Measurements from ENCODE around the gene CEP83. TPM values are rescaled to one million over a fixed set of nuclear protein-coding genes. Genes with fewer than 3 reads are reported as not detected.

CEP83 gene
- total RNA-seq, 1 donor, result 9.8 TPM

DNA sequence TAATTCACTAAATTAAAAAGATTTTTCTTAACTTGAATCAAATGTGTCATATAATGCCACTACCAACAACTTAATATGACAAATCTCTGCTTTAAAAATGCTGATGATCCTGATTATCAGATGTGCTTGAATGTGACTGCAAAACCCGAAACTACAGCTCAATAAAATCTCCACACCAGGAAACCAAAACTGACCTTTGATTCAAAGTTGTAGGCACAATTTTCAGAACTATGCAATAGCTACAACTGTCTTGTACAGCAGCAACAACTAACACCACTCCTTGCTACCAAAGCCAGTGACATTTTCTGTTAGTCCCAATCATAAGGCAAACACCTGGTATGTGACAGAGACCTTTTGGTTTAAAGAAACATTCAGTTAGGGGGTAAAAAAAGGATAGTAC is 147.3 kb downstream of the CEP83 start:
- Histone ChIP-seq H3K36me3 (ENCODE audit: insufficient read depth, low read length) (no peaks in the 10 kb centered on the region), H3K27ac (ENCODE audit: low read depth, low read length) (no peak overlapping the region), H4K20me1 (ENCODE audit: insufficient read depth, low read length) (no peaks in the 10 kb centered on the region), H3K4me2 (ENCODE audit: insufficient read depth, low read length) (no peak overlapping the region), H3K4me1 (ENCODE audit: insufficient read depth, low read length) (no peaks in the 10 kb centered on the region), H2AFZ (ENCODE audit: low read length) (no peak overlapping the region), H3K27me3 (ENCODE audit: insufficient read depth, low read length) (no peaks in the 10 kb centered on the region), H3K9me3 (ENCODE audit: low read depth, low read length) (no peaks in the 10 kb centered on the region), H3K4me3 (ENCODE audit: insufficient read depth, low read length) (no peak overlapping the region), H3K79me2 (ENCODE audit: insufficient read depth, low read length) (no peaks in the 10 kb centered on the region)
- TF ChIP-seq, protein P1, sequence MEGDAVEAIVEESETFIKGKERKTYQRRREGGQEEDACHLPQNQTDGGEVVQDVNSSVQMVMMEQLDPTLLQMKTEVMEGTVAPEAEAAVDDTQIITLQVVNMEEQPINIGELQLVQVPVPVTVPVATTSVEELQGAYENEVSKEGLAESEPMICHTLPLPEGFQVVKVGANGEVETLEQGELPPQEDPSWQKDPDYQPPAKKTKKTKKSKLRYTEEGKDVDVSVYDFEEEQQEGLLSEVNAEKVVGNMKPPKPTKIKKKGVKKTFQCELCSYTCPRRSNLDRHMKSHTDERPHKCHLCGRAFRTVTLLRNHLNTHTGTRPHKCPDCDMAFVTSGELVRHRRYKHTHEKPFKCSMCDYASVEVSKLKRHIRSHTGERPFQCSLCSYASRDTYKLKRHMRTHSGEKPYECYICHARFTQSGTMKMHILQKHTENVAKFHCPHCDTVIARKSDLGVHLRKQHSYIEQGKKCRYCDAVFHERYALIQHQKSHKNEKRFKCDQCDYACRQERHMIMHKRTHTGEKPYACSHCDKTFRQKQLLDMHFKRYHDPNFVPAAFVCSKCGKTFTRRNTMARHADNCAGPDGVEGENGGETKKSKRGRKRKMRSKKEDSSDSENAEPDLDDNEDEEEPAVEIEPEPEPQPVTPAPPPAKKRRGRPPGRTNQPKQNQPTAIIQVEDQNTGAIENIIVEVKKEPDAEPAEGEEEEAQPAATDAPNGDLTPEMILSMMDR (IDR thresholded peaks at IDR 0.05; ENCODE audit: extremely low read depth, low read depth, low read length), result no peak
- no peak for DNase-seq (ENCODE audit: insufficient read length, low spot score, missing footprints)

DNA sequence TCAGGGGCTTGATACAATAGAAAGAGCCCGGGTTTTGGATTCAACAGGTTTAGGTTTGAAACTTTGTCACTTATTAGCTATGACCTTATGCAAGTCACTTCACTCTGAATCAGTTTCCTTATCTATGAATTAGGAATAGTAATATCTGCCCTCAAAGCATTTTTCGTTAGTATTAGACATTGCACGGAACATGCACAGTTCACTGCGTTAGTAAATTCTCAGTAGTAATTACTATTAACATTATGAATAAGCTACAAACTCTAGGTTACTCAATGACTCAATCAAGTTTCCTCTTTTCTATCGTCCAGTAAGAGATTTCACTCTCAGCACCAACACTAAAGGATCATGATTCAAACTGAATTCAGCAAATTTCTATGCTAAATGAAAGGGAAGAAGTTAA is 150.3 kb downstream of the CEP83 start:
- Histone ChIP-seq H3K9me3 (ENCODE audit: low read depth, low read length) (no peaks in the 10 kb centered on the region), H3K4me2 (ENCODE audit: insufficient read depth, low read length) (no peak overlapping the region), H4K20me1 (ENCODE audit: insufficient read depth, low read length) (no peaks in the 10 kb centered on the region), H3K36me3 (ENCODE audit: insufficient read depth, low read length) (peaks cover 3% of the 10 kb centered on the region), H3K27me3 (ENCODE audit: insufficient read depth, low read length) (no peaks in the 10 kb centered on the region), H3K79me2 (ENCODE audit: insufficient read depth, low read length) (no peaks in the 10 kb centered on the region), H3K4me3 (ENCODE audit: insufficient read depth, low read length) (no peak overlapping the region), H2AFZ (ENCODE audit: low read length) (no peak overlapping the region), H3K4me1 (ENCODE audit: insufficient read depth, low read length) (peaks cover 11% of the 10 kb centered on the region), H3K27ac (ENCODE audit: low read depth, low read length) (no peak overlapping the region)
- DNase-seq (ENCODE audit: insufficient read length, low spot score, missing footprints), result no peak
- TF ChIP-seq, protein P1 (IDR thresholded peaks at IDR 0.05; ENCODE audit: extremely low read depth, low read depth, low read length), result no peak

DNA sequence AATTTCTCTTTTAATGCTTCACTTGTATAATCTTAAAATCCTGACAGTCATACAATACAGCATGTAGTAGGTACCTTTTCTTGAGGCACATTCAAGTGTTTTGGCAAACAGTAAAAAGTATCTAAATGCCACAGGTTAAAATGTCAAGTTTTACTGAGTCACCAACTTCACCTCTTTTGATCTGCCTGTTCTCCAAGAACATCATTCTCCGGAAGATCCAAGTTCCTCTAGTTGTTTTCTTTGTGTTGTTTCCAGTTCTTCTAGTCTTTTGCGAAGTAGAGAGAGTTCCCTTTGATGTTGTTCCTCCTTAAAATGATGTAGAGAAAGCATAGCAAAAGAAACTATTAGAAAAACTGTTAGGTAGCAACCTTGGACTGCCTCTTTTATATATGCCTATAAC is 151.1 kb downstream of the CEP83 start:
- DNase-seq (ENCODE audit: insufficient read length, low spot score, missing footprints), result no peak
- Histone ChIP-seq H2AFZ (ENCODE audit: low read length) (no peak overlapping the region), H3K4me3 (ENCODE audit: insufficient read depth, low read length) (no peak overlapping the region), H3K36me3 (ENCODE audit: insufficient read depth, low read length) (peaks cover 3% of the 10 kb centered on the region), H3K27me3 (ENCODE audit: insufficient read depth, low read length) (no peaks in the 10 kb centered on the region), H3K27ac (ENCODE audit: low read depth, low read length) (no peak overlapping the region), H3K4me1 (ENCODE audit: insufficient read depth, low read length) (peaks cover 13% of the 10 kb centered on the region), H3K79me2 (ENCODE audit: insufficient read depth, low read length) (no peaks in the 10 kb centered on the region), H4K20me1 (ENCODE audit: insufficient read depth, low read length) (no peaks in the 10 kb centered on the region), H3K4me2 (ENCODE audit: insufficient read depth, low read length) (no peak overlapping the region), H3K9me3 (ENCODE audit: low read depth, low read length) (no peaks in the 10 kb centered on the region)
- TF ChIP-seq, protein P1 (IDR thresholded peaks at IDR 0.05; ENCODE audit: extremely low read depth, low read depth, low read length), result no peak

DNA sequence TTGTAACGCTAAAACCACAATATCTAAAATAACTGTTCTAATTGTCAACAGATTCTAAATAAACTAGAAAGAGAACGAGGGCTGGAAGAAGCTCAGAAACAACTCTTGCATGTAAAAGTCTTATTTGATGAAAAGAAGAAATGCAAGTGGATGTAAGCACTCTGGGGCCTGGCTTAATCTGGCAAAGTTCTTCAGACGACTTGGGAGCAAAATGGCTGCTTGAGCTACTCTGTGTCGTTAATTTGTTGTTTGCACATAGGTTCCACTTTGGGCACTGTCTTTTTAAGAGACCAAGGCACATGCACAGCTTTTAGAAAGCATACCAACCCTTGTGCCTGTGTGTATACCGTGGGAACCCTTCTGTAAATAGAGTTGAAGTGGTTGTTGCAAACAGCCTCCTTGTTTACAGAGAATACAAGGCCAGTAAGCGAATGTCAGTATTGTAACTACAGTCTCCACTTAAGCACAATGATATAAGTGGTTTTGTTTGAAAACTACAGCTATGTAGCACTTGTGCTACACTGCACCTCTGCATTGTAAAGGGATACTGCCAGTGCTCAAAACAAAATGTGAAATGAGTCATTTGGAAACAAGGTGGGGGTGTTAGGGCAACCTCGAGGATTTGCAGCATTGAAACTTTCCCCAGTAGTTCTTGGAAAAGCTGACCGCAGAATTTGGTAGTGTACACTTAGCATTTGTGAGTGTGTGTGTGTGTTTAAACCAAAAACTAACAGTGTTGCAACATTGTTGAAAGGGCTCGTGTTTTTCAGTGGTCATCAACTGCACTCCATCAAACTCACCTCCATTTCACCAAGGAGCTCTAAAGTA is 154.3 kb downstream of the CEP83 start:
- Histone ChIP-seq H4K20me1 (ENCODE audit: insufficient read depth, low read length) (no peaks in the 10 kb centered on the region), H3K4me2 (ENCODE audit: insufficient read depth, low read length) (peak overlapping the region; percentile 8), H3K27ac (ENCODE audit: low read depth, low read length) (no peak overlapping the region), H3K27me3 (ENCODE audit: insufficient read depth, low read length) (no peaks in the 10 kb centered on the region), H3K36me3 (ENCODE audit: insufficient read depth, low read length) (peaks cover 3% of the 10 kb centered on the region), H2AFZ (ENCODE audit: low read length) (no peak overlapping the region), H3K9me3 (ENCODE audit: low read depth, low read length) (no peaks in the 10 kb centered on the region), H3K79me2 (ENCODE audit: insufficient read depth, low read length) (no peaks in the 10 kb centered on the region), H3K4me3 (ENCODE audit: insufficient read depth, low read length) (no peak overlapping the region), H3K4me1 (ENCODE audit: insufficient read depth, low read length) (peaks cover 13% of the 10 kb centered on the region)
- TF ChIP-seq, protein P1 (IDR thresholded peaks at IDR 0.05; ENCODE audit: extremely low read depth, low read depth, low read length), result no peak
- peak; percentile 60 for DNase-seq (ENCODE audit: insufficient read length, low spot score, missing footprints)
